K562 (cell line): ENCODE measurements around the gene DCUN1D3. TPM values are rescaled to one million over a fixed set of nuclear protein-coding genes. Genes with fewer than 3 reads are reported as not detected.

ENCODE experiments used
- E2F3 ChIP-seq: fragments of 250-450 bp; sonication (Bioruptor Pico); IDR thresholded peaks from 2 replicates; pipeline ENCODE4 v1.4.0; 2020; ENCODE audit warnings: mild to moderate bottlenecking
- ELF1 ChIP-seq: fragments of 200-800 bp; sonication (Bioruptor generic); IDR thresholded peaks from 2 replicates; pipeline ENCODE4 v1.6.1; 2016; ENCODE audit warnings: missing genetic modification characterization, missing compliant biosample characterization
- ETV5 ChIP-seq: sonication (generic); formaldehyde crosslinking; IDR thresholded peaks from 2 replicates; pipeline ENCODE4 v1.4.0; 2020; ENCODE audit warnings: low read depth, mild to moderate bottlenecking, missing genetic modification reagents
- FOXM1 ChIP-seq, 2 experiments: fragments of 450-650 bp in 1 of 2; sonication (generic) in 1 of 2; formaldehyde crosslinking in 1 of 2; IDR thresholded peaks; 2 replicates each; pipeline versions ENCODE4 v1.6.1 to v1.9.0; 2017 to 2022; ENCODE audit warnings: low read depth in 2 of 2, mild to moderate bottlenecking in 2 of 2, missing genetic modification reagents in 1 of 2, moderate library complexity in 1 of 2
- GABPB2 ChIP-seq: fragments of 250-450 bp; sonication (Bioruptor Pico); conservative IDR thresholded peaks from 2 replicates; pipeline ENCODE4 v1.5.1; 2021; ENCODE audit warnings: mild to moderate bottlenecking
- NR2F6 ChIP-seq: fragments of 450-650 bp; formaldehyde crosslinking; IDR thresholded peaks from 2 replicates; pipeline ENCODE4 v1.4.0; 2020; ENCODE audit warnings: mild to moderate bottlenecking
- POLR3G ChIP-seq: IDR thresholded peaks from 2 replicates; pipeline ENCODE4 v1.6.1; 2011; ENCODE audit not compliant: insufficient read length, insufficient replicate concordance; ENCODE audit errors: extremely low read depth
- RBM25 ChIP-seq: fragments of 200-400 bp; formaldehyde crosslinking; IDR thresholded peaks from 2 replicates; pipeline ENCODE4 v1.6.1; 2018; ENCODE audit warnings: low read length, low read depth, moderate library complexity; ENCODE audit not compliant: severe bottlenecking
- RBM39 ChIP-seq: fragments of 200-400 bp; formaldehyde crosslinking; optimal IDR thresholded peaks from 2 replicates; pipeline ENCODE3; 2018; ENCODE audit warnings: low read depth, low read length
- RCOR1 ChIP-seq, 2 experiments: IDR thresholded peaks; 2 replicates each; pipeline ENCODE4 v1.6.1; 2012; ENCODE audit warnings: low read depth in 2 of 2, low read length in 2 of 2, borderline replicate concordance in 1 of 2, improper control_type of control experiment in 1 of 2
- SNRNP70 ChIP-seq: fragments of 200-400 bp; formaldehyde crosslinking; optimal IDR thresholded peaks from 2 replicates; pipeline ENCODE3; 2017; ENCODE audit warnings: low read depth, low read length
- SREBF1 ChIP-seq: fragments of 150-350 bp; IDR thresholded peaks from 2 replicates; pipeline ENCODE4 v1.6.1; 2014; ENCODE audit warnings: antibody characterized with exemption, low read depth, low read length, borderline replicate concordance
- TEAD2 ChIP-seq: fragments of 450-650 bp; IDR thresholded peaks from 2 replicates; pipeline ENCODE4 v1.6.1; 2016; ENCODE audit warnings: missing genetic modification characterization, control low read depth, missing compliant biosample characterization
- ZNF121 ChIP-seq: sonication (generic); formaldehyde crosslinking; conservative IDR thresholded peaks from 2 replicates; pipeline ENCODE4 v1.8.0; 2022; ENCODE audit warnings: missing genetic modification reagents
- ZNF668 ChIP-seq: fragments of 250-450 bp; sonication (Bioruptor Pico); IDR thresholded peaks from 2 replicates; pipeline ENCODE4 v1.8.0; 2022; ENCODE audit warnings: mild to moderate bottlenecking, inconsistent platforms
- polyA plus RNA-seq, 8 experiments: library from polyadenylated mRNA; depleted of rRNA in 4 of 8; stranded (reverse) in 5 of 8; unstranded in 3 of 8; fragments of >200 nt; fragmentation: Nextera tagmentation in 2 of 8; fragmentation: Illumina TruSeq in 1 of 8; extraction: Ambion mirVana in 2 of 8; extraction: Trizol in 1 of 8; gene quantifications; 2 replicates each; pipeline versions ENCODE4 v1.2.1 to v1.2.3, GENCODE V29; 2011 to 2014; ENCODE audit warnings: inconsistent platforms in 1 of 8, missing spikeins in 1 of 8
- total RNA-seq, 7 experiments: library from RNA; depleted of rRNA in 6 of 7; stranded (reverse); fragments of >200 nt in 6 of 7; fragmentation: Illumina TruSeq in 2 of 7; extraction: Trizol in 2 of 7; gene quantifications; 2 replicates each; pipeline versions ENCODE4 v1.2.1 to v1.2.3, GENCODE V29; 2011 to 2021; ENCODE audit warnings: low replicate concordance in 1 of 7
- TF ChIP-seq, protein P1 (sequence below): fragments of 150-350 bp; conservative IDR thresholded peaks from 2 replicates; pipeline ENCODE4 v1.6.1; 2014; ENCODE audit warnings: low read length
- TF ChIP-seq, protein P2 (sequence below): sonication (generic); formaldehyde crosslinking; IDR thresholded peaks from 2 replicates; pipeline ENCODE4 v1.8.0; 2022; ENCODE audit warnings: mild to moderate bottlenecking, missing genetic modification reagents
- TF ChIP-seq, protein P3 (sequence below): fragments of 250-450 bp; sonication (Bioruptor Pico); IDR thresholded peaks from 2 replicates; pipeline ENCODE4 v1.4.0; 2020; ENCODE audit warnings: mild to moderate bottlenecking
- TF ChIP-seq, protein P4 (sequence below): fragments of 250-450 bp; sonication (Bioruptor Pico); IDR thresholded peaks from 2 replicates; pipeline ENCODE4 v1.8.0; 2021; ENCODE audit warnings: moderate library complexity, mild to moderate bottlenecking, inconsistent platforms

DCUN1D3 gene
- total and polyA plus RNA-seq, 9 of the 15 experiments (the other 6 are each of a cell fraction or from before 2014, with no cell fraction given): 1.0 to 4.7 (median 2.2) TPM

DNA sequence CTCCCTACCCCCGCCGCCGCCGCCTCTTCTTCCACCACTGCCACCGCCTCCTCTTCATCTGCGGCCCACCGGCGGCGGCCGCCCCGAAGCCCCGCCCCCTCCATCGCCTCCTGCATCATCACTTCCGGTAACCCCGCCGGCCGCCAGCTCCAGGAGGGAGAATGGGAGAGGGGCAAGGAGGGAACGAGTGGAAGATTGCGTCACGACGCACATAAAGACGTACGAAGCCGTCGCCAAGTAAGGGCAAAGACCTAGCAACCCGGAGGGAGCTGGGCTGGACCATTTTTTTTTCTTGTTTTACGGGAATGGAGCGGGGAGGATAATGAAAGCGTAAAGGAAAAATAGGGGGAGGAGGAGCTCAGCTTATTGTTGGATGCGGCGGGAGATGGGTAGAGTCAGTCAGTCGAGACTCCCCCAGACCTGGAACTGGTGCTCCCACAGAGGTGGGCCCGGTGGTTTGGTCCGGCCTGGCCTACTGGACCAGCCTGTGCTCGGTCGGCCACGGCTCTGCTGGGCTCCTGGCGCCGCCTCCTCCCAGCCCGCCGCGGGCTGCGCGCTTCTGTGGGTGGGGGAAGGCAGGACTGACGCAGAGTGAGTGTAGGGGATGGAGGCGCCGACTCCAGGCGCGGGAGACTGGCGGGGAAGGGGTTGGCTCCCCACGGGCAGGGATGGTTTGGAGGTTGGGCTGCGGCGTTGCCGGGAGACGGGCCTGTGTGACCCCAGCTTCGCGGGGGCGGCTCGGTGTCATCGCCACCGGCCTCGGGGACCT is at the start of gene DCUN1D3, which contains the start of gene LYRM1 (continued):
- TF ChIP-seq SREBF1 (0 out of 2 replicates have a peak, but pooled peaks have one; percentile 63), ETV5 (CRISPR knock-in tag) (0 out of 2 replicates have a peak, but pooled peaks have one; percentile 15), RBM25 (no peak), E2F3 (CRISPR knock-in tag) (no peak), RCOR1 (IDR thresholded peaks at IDR 0.05; ENCODE audit: borderline replicate concordance in 1 of 2, low read depth in 2 of 2, low read length in 2 of 2) (peak; percentile 52 to 54; a peak in 2 of 4 replicates), GABPB2 (CRISPR knock-in tag) (no peak), POLR3G (no peak), ELF1 (peak; percentile 82), TEAD2 (tag) (no peak), NR2F6 (CRISPR knock-in tag) (no peak), ZNF121 (CRISPR knock-in tag) (no peak), ZNF668 (no peak), RBM39 (no peak), SNRNP70 (no peak), FOXM1 (IDR thresholded peaks at IDR 0.05; ENCODE audit: low read depth) (no peak), FOXM1 (CRISPR knock-in tag; IDR thresholded peaks at IDR 0.05; ENCODE audit: low read depth) (no peak)
- TF ChIP-seq, protein P1, sequence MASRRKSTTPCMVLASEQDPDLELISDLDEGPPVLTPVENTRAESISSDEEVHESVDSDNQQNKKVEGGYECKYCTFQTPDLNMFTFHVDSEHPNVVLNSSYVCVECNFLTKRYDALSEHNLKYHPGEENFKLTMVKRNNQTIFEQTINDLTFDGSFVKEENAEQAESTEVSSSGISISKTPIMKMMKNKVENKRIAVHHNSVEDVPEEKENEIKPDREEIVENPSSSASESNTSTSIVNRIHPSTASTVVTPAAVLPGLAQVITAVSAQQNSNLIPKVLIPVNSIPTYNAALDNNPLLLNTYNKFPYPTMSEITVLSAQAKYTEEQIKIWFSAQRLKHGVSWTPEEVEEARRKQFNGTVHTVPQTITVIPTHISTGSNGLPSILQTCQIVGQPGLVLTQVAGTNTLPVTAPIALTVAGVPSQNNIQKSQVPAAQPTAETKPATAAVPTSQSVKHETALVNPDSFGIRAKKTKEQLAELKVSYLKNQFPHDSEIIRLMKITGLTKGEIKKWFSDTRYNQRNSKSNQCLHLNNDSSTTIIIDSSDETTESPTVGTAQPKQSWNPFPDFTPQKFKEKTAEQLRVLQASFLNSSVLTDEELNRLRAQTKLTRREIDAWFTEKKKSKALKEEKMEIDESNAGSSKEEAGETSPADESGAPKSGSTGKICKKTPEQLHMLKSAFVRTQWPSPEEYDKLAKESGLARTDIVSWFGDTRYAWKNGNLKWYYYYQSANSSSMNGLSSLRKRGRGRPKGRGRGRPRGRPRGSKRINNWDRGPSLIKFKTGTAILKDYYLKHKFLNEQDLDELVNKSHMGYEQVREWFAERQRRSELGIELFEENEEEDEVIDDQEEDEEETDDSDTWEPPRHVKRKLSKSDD: no peak
- TF ChIP-seq, protein P2, sequence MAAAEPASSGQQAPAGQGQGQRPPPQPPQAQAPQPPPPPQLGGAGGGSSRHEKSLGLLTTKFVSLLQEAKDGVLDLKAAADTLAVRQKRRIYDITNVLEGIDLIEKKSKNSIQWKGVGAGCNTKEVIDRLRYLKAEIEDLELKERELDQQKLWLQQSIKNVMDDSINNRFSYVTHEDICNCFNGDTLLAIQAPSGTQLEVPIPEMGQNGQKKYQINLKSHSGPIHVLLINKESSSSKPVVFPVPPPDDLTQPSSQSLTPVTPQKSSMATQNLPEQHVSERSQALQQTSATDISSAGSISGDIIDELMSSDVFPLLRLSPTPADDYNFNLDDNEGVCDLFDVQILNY: no peak
- TF ChIP-seq, protein P3, sequence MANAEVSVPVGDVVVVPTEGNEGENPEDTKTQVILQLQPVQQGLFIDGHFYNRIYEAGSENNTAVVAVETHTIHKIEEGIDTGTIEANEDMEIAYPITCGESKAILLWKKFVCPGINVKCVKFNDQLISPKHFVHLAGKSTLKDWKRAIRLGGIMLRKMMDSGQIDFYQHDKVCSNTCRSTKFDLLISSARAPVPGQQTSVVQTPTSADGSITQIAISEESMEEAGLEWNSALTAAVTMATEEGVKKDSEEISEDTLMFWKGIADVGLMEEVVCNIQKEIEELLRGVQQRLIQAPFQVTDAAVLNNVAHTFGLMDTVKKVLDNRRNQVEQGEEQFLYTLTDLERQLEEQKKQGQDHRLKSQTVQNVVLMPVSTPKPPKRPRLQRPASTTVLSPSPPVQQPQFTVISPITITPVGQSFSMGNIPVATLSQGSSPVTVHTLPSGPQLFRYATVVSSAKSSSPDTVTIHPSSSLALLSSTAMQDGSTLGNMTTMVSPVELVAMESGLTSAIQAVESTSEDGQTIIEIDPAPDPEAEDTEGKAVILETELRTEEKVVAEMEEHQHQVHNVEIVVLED (CRISPR knock-in tag): peak; percentile 97
- TF ChIP-seq, protein P4, sequence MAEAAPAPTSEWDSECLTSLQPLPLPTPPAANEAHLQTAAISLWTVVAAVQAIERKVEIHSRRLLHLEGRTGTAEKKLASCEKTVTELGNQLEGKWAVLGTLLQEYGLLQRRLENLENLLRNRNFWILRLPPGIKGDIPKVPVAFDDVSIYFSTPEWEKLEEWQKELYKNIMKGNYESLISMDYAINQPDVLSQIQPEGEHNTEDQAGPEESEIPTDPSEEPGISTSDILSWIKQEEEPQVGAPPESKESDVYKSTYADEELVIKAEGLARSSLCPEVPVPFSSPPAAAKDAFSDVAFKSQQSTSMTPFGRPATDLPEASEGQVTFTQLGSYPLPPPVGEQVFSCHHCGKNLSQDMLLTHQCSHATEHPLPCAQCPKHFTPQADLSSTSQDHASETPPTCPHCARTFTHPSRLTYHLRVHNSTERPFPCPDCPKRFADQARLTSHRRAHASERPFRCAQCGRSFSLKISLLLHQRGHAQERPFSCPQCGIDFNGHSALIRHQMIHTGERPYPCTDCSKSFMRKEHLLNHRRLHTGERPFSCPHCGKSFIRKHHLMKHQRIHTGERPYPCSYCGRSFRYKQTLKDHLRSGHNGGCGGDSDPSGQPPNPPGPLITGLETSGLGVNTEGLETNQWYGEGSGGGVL: no peak
